Fibroblast of lung (primary cell): ENCODE data around the gene MAML3.

ENCODE experiments used
- CTCF ChIP-seq, 2 donors: IDR thresholded peaks in 1 of 2; conservative IDR thresholded peaks in 1 of 2; 1 replicate in 1 of 2; 2 replicates in 1 of 2; pipeline ENCODE4 v1.5.1; 2011 to 2012; ENCODE audit warnings: low read length in 2 of 2, control low read depth in 1 of 2, inconsistent platforms in 1 of 2, low read depth in 1 of 2, mild to moderate bottlenecking in 1 of 2
- EZH2 ChIP-seq: IDR thresholded peaks from 2 replicates; pipeline ENCODE4 v1.5.1; 2012; ENCODE audit warnings: low read length, control low read depth, mild to moderate bottlenecking; ENCODE audit errors: missing control alignments

- TF ChIP-seq CTCF (conservative IDR thresholded peaks at IDR 0.05 in 1 of 2, IDR thresholded peaks at IDR 0.05 in 1 of 2; ENCODE audit: low read depth in 1 of 2, low read length in 2 of 2) (no peak), EZH2 (no peak)
Measured at GRCh38 chr4:140136509-140136908, 17.5 kb downstream of the MAML3 start.
